Kidney epithelial cell (primary cell): ENCODE measurements around the gene ACTL7B. TPM values are rescaled to one million over a fixed set of nuclear protein-coding genes. Genes with fewer than 3 reads are reported as not detected.

ENCODE experiments used
- DNase-seq: peaks from one replicate; pipeline ENCODE4 v3.0.0-alpha.2; 2010; ENCODE audit warnings: low read depth
- H3K27me3 ChIP-seq: 2 replicates; pipeline ENCODE4 v1.6.0; 2011; ENCODE audit warnings: low read length; ENCODE audit not compliant: control insufficient read depth, insufficient read depth
- H3K36me3 ChIP-seq: 2 replicates; pipeline ENCODE4 v1.5.1; 2011; ENCODE audit warnings: low read length; ENCODE audit not compliant: control insufficient read depth, insufficient read depth
- H3K4me3 ChIP-seq: 2 replicates; pipeline ENCODE4 v1.5.1; 2011; ENCODE audit warnings: low read depth, mild to moderate bottlenecking, control low read depth, low read length
- CTCF ChIP-seq: IDR thresholded peaks from 2 replicates; pipeline ENCODE4 v1.5.1; 2011; ENCODE audit warnings: mild to moderate bottlenecking, moderate library complexity, low read length, control low read depth, inconsistent platforms; ENCODE audit not compliant: insufficient read depth, poor library complexity, severe bottlenecking
- total RNA-seq: library from RNA; depleted of rRNA; stranded (reverse); fragments of >200 nt; gene quantifications from 2 replicates; pipeline ENCODE4 v1.2.3, GENCODE V29; 2015

The ACTL7B gene
- total RNA-seq, 1 donor from 2014 or later, result not detected

DNA sequence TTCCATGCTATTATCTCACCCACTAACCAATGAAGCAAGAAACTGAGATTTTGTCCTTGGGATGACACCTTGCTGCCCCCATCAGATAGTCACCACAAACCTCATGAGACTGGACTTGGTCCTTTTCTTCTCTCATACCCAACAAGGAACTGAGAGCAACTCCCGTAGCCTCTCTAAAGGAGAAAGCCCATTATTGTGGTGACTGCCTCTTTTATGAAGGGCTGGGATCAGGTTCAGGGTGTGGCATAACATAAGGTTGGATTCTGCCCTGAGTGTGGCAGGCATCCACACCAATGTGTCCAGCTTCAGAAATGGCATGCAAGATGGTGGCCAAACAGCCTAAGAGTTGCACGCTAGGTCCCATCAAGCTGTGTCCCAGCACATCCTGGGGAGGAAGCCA is 5.0 kb upstream of the ACTL7B start:
- TF ChIP-seq CTCF, result no peak
- H3K27me3 ChIP-seq, result no peaks in the 10 kb centered on the region

DNA sequence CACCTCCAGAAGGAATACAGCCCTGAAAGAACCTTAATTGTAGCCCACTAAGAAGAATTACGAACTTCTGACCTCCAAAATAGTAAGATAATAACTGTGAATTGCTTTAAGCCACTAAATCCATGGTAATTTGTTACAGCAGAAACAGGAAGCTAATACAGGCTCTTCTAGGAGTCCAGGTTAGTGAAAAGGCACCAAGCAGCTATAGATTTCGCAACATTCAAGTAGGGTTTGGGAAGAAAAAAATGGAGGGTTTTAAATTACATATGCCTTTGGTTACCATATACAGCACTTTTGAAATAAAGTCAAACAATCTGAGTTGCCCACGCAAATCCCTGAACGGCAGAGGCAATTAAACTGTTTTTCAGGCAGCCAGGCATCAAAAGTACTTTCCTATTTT is 4.6 kb upstream of the ACTL7B start:
- H3K27me3 ChIP-seq, result no peaks in the 10 kb centered on the region
- TF ChIP-seq CTCF, result no peak
- DNase-seq, result no peak

More for the DNA sequence above, 5.0 kb upstream of the ACTL7B start:
- DNase-seq, result no peak
- Histone ChIP-seq H3K36me3 (no peaks in the 10 kb centered on the region), H3K4me3 (no peak overlapping the region)

GRCh38 chr9:108859459-108860114 is 3.8 kb upstream of the ACTL7B start:
- Histone ChIP-seq H3K36me3 (no peaks in the 10 kb centered on the region), H3K4me3 (no peak overlapping the region), H3K27me3 (no peaks in the 10 kb centered on the region)
- no peak for DNase-seq
- TF ChIP-seq CTCF, result no peak

More for the DNA sequence above, 4.6 kb upstream of the ACTL7B start:
- Histone ChIP-seq H3K4me3 (no peak overlapping the region), H3K36me3 (no peaks in the 10 kb centered on the region)

DNA sequence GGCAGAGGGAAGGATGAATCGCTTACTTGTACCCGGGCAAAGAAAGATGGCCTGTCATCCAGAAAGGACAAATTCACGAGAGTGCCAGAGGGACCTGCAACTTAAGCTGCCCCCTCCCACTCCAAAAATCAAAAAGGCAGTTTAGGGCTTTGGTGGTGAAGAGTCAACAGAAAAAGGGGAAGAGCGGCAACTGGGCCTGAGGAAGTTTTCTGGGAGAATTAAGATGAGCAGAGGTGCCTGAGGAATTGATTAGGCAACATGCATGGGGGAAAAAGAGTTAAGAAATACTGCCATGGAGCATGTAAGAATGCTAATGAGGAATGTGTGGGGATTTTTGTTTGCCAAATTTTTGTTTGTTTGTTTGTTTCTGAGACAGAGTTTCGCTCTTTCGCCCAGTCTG is 1.8 kb upstream of the ACTL7B start:
- no peak overlapping the region for H3K4me3 ChIP-seq
- TF ChIP-seq CTCF, result no peak
- no peak for DNase-seq
- H3K36me3 ChIP-seq, result no peaks in the 10 kb centered on the region
- H3K27me3 ChIP-seq, result no peaks in the 10 kb centered on the region

DNA sequence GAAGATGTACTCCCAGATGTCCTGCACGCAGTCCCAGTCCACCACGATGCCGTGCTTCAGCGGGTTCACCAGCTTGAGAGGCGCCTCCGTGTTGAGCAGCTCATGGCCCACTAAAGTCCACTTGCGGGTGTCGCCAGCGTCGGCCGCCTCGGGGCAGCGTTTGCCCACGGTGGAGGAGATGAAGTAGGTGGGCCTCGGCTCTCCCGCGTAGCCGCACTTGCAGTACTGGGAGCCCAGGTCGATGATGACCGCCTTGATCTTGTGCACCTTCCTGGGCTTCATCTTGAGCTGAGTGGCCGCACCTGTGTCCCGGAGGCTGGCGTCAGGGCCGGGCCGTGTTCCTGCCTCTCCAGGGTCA is 278 bp downstream of the ACTL7B start:
- no peaks in the 10 kb centered on the region for H3K36me3 ChIP-seq

More for the DNA sequence above, 278 bp downstream of the ACTL7B start:
- no peak overlapping the region for H3K4me3 ChIP-seq
- no peak for DNase-seq
- TF ChIP-seq CTCF, result no peak
- no peaks in the 10 kb centered on the region for H3K27me3 ChIP-seq
